ENCODE measurements around the gene RAD51B.

DNA sequence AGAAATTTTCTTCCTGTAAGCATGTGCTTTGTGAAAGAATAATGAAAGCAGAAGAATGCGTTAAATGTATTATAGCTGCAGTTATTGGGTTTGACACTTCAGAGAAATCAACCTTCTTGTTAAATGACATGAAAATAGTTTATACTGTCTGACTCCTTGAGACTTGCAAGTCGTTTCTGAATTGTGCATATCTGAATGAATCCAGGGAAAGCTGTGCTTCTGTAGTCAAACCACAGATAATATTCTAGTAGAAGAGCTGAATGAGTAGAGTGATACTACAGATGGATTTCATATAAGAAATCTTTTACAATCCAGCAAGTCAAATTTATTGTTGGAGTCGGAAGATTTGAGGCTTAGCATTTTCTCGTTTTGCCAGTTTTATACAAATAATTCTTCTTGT is 343.3 kb downstream of the RAD51B start:
- TF ChIP-seq, protein P1, sequence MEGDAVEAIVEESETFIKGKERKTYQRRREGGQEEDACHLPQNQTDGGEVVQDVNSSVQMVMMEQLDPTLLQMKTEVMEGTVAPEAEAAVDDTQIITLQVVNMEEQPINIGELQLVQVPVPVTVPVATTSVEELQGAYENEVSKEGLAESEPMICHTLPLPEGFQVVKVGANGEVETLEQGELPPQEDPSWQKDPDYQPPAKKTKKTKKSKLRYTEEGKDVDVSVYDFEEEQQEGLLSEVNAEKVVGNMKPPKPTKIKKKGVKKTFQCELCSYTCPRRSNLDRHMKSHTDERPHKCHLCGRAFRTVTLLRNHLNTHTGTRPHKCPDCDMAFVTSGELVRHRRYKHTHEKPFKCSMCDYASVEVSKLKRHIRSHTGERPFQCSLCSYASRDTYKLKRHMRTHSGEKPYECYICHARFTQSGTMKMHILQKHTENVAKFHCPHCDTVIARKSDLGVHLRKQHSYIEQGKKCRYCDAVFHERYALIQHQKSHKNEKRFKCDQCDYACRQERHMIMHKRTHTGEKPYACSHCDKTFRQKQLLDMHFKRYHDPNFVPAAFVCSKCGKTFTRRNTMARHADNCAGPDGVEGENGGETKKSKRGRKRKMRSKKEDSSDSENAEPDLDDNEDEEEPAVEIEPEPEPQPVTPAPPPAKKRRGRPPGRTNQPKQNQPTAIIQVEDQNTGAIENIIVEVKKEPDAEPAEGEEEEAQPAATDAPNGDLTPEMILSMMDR (IDR thresholded peaks at IDR 0.05): no peak
- no peak for TF ChIP-seq POLR2A (IDR thresholded peaks at IDR 0.05)
